Esophagus squamous epithelium (tissue), 5 donors: ENCODE data around the gene CASK. TPM values are rescaled to one million over a fixed set of nuclear protein-coding genes. Genes with fewer than 3 reads are reported as not detected.

Experiments
- DNase-seq: peaks from one replicate; lab custom pipeline; 2025; lab: John Stamatoyannopoulos, UW
- H3K27ac ChIP-seq, 4 donors: fragments of 200-600 bp; sonication (generic); one replicate each; pipeline ENCODE4 v1.5.1; 2016 to 2019; ENCODE audit warnings: mild to moderate bottlenecking in 1 of 4
- H3K27me3 ChIP-seq, 4 donors: fragments of 200-600 bp; sonication (generic); 1 replicate in 3 of 4; 2 replicates in 1 of 4; pipeline versions ENCODE4 v1.5.1 to v1.6.0; 2017 to 2021; ENCODE audit warnings: antibody characterized with exemption in 1 of 4
- H3K36me3 ChIP-seq, 3 donors: fragments of 200-600 bp; sonication (generic); one replicate each; pipeline ENCODE4 v1.5.1; 2016 to 2019
- H3K4me1 ChIP-seq, 3 donors: fragments of 200-600 bp; sonication (generic); one replicate each; pipeline ENCODE4 v1.5.1; 2017 to 2019
- H3K4me3 ChIP-seq, 4 donors: fragments of 200-600 bp; sonication (generic); 1 replicate in 3 of 4; 2 replicates in 1 of 4; pipeline ENCODE4 v1.5.1; 2016 to 2019; ENCODE audit warnings: mild to moderate bottlenecking in 2 of 4, moderate library complexity in 1 of 4
- H3K9me3 ChIP-seq, 3 donors: fragments of 200-600 bp; sonication (generic); one replicate each; pipeline ENCODE4 v1.5.1; 2016 to 2019
- CTCF ChIP-seq, 6 experiments: fragments of 450-650 bp in 4 of 6; fragments of 200-600 bp in 2 of 6; sonication (generic) in 2 of 6; IDR thresholded peaks; one replicate each; pipeline ENCODE4 v1.5.1; 2016 to 2019; ENCODE audit warnings: antibody characterized with exemption in 6 of 6, mild to moderate bottlenecking in 4 of 6, moderate library complexity in 4 of 6
- POLR2A ChIP-seq, 4 donors: fragments of 450-650 bp; IDR thresholded peaks; one replicate each; pipeline ENCODE4 v1.6.1; 2017; ENCODE audit warnings: antibody characterized with exemption in 4 of 4, mild to moderate bottlenecking in 4 of 4, moderate library complexity in 3 of 4
- WGBS, 2 donors: methylation state at CpG; one replicate each; pipeline ENCODE4 v1.1.5; 2018; 5-methylcytosine and 5-hydroxymethylcytosine counted together
- intact Hi-C: fragments of 100-400 bp; cut with DNase I; formaldehyde crosslinking; loops from one replicate; pipeline ENCODE4 v1.15.0; 2022
- total RNA-seq, 4 donors: library from RNA; depleted of rRNA; stranded (reverse); fragments of >200 nt; gene quantifications; one replicate each; pipeline ENCODE4 v1.1.0, GENCODE V29; 2016
- donor health status: DM: yes; HTN: yes; CAD: no.

Gene CASK
- 10 to 100 TPM; 32.3 to 57.4 (median 36.0) TPM for total RNA-seq

- intact Hi-C loops = no loop called here
- Histone ChIP-seq H3K4me3 (peak within 1 kb of the TSS; percentile 55 to 73 (median 66)), H3K4me1 (peaks cover 0 to 27% (median 0%) of the 10 kb centered on the region in 3 donors), H3K27me3 (no peaks in the 10 kb centered on the region), H3K9me3 (no peaks in the 10 kb centered on the region), H3K27ac (peak within 1 kb of the TSS; percentile 88 to 93 (median 92)), H3K36me3 (no peaks in the 10 kb centered on the region)
- 17% methylated on average over 3 of the region's 123 CpGs; no CpG with 5 or more reads in 1 of the 2 donors for WGBS, 2 donors
- DNase-seq = peak; percentile 47
- TF ChIP-seq CTCF (IDR thresholded peaks at IDR 0.05) (peak in 1 of 6 experiments; percentile 4), POLR2A (IDR thresholded peaks at IDR 0.05) (peak in 3 of 4 donors; percentile 25 to 86 (median 68))
These were observed at the start of gene CASK for GRCh38 chrX:41923211-41923977. Gene CASK, minus strand, starts transcription at chrX:41923554. Its CDS starts 566 bp downstream, at chrX:41922988.

GRCh38 chrX:41971346-41971745 lies 48.0 kb upstream of the CASK start:
- H3K27me3 ChIP-seq = no peaks in the 10 kb centered on the region
- no peak for DNase-seq
- no peaks in the 10 kb centered on the region for H3K9me3 ChIP-seq
- 60% methylated on average over 3 of the region's 3 CpGs; no CpG with 5 or more reads in 1 of the 2 donors for WGBS, 2 donors
- H3K4me3 ChIP-seq = no peak overlapping the region
- no peak for TF ChIP-seq CTCF (IDR thresholded peaks at IDR 0.05)
- no peak for TF ChIP-seq POLR2A (IDR thresholded peaks at IDR 0.05)
- intact Hi-C loops = no loop called here
- no peak overlapping the region for H3K27ac ChIP-seq
- H3K36me3 ChIP-seq = no peaks in the 10 kb centered on the region
- H3K4me1 ChIP-seq = peaks cover 0 to 23% (median 0%) of the 10 kb centered on the region in 3 donors

- intact Hi-C loops = no loop called here
- H3K27ac ChIP-seq = no peak overlapping the region
- H3K36me3 ChIP-seq = no peaks in the 10 kb centered on the region
- no peaks in the 10 kb centered on the region for H3K27me3 ChIP-seq
- H3K9me3 ChIP-seq = no peaks in the 10 kb centered on the region
- H3K4me1 ChIP-seq = peaks cover 0 to 23% (median 0%) of the 10 kb centered on the region in 3 donors
- H3K4me3 ChIP-seq = no peak overlapping the region
- DNase-seq = no peak
- TF ChIP-seq POLR2A (IDR thresholded peaks at IDR 0.05) (no peak), CTCF (IDR thresholded peaks at IDR 0.05) (no peak)
These were observed 47.1 kb upstream of the CASK start for GRCh38 chrX:41970419-41970818.

DNA sequence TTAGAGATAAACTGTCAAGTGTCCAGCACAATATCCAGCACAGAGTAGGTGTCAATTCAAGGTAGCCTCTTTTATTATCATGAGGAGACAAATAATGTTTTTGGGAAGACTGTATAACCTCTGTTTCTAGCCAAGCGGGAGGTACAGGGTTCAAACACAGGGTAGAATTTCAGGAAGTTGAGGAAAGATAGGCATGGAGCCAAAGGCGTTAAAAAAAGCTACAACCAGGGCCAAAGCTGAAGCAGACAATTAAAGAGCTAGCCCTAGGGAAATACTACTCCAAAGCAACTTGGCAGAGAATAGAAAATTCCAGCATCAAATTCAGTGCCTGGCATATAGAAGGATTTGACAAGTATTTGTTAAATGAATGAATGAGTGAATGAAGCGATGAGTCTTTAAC lies 40.0 kb upstream of the CASK start:
- Histone ChIP-seq H3K4me3 (no peak overlapping the region), H3K36me3 (no peaks in the 10 kb centered on the region), H3K27me3 (no peaks in the 10 kb centered on the region), H3K27ac (no peak overlapping the region), H3K4me1 (no peaks in the 10 kb centered on the region), H3K9me3 (no peaks in the 10 kb centered on the region)
- DNase-seq = no peak
- intact Hi-C loops = no loop called here
- no peak for TF ChIP-seq POLR2A (IDR thresholded peaks at IDR 0.05)
- TF ChIP-seq CTCF (IDR thresholded peaks at IDR 0.05) = no peak
- 51 to 63% methylated on average over 3 of the region's 3 CpGs for WGBS, 2 donors

- Histone ChIP-seq H3K9me3 (no peaks in the 10 kb centered on the region), H3K36me3 (no peaks in the 10 kb centered on the region), H3K4me1 (no peaks in the 10 kb centered on the region), H3K27ac (no peak overlapping the region), H3K4me3 (no peak overlapping the region), H3K27me3 (no peaks in the 10 kb centered on the region)
- intact Hi-C loops = no loop called here
- WGBS, 2 donors = 32% methylated on average over 2 of the region's 2 CpGs; no CpG with 5 or more reads in 1 of the 2 donors
- no peak for DNase-seq
- no peak for TF ChIP-seq POLR2A (IDR thresholded peaks at IDR 0.05)
These were observed 36.8 kb upstream of the CASK start for GRCh38 chrX:41960142-41960541.
